ENCODE measurements around the gene DKKL1.

GRCh38 chr19:49328741-49329140 is 34.9 kb upstream of the DKKL1 start:
- TF ChIP-seq ZFP3 (CRISPR knock-in tag; IDR thresholded peaks at IDR 0.05), result no peak
- no peak for TF ChIP-seq BACH2 (CRISPR knock-in tag; IDR thresholded peaks at IDR 0.05; ENCODE audit: borderline replicate concordance)
- no peak for TF ChIP-seq ARNTL (CRISPR knock-in tag; IDR thresholded peaks at IDR 0.05; ENCODE audit: borderline replicate concordance, low read depth)
